Ascending aorta (tissue), 2 donors: ENCODE measurements around the gene FABP3. TPM values are rescaled to one million over a fixed set of nuclear protein-coding genes. Genes with fewer than 3 reads are reported as not detected.

ENCODE experiments used
- DNase-seq, 2 donors: peaks; one replicate each; pipeline ENCODE4 v3.0.0-alpha.2; 2019; ENCODE audit warnings: low spot score in 2 of 2
- H3K27ac ChIP-seq, 2 donors: fragments of 200-600 bp; sonication (generic); one replicate each; pipeline ENCODE4 v1.5.1; 2016 to 2017; ENCODE audit warnings: mild to moderate bottlenecking in 1 of 2
- H3K27me3 ChIP-seq: fragments of 200-600 bp; sonication (generic); one replicate; pipeline ENCODE4 v1.5.1; 2017
- H3K36me3 ChIP-seq, 2 donors: fragments of 200-600 bp; sonication (generic); one replicate each; pipeline ENCODE4 v1.5.1; 2016
- H3K4me1 ChIP-seq, 2 donors: fragments of 200-600 bp; sonication (generic); one replicate each; pipeline ENCODE4 v1.5.1; 2016 to 2017; ENCODE audit warnings: mild to moderate bottlenecking in 1 of 2
- H3K4me3 ChIP-seq, 2 donors: fragments of 200-600 bp; sonication (generic); one replicate each; pipeline ENCODE4 v1.5.1; 2016 to 2017; ENCODE audit warnings: mild to moderate bottlenecking in 1 of 2
- H3K9me3 ChIP-seq, 2 donors: fragments of 200-600 bp; sonication (generic); one replicate each; pipeline ENCODE4 v1.5.1; 2016
- intact Hi-C: fragments of 100-400 bp; cut with DNase I; formaldehyde crosslinking; loops from one replicate; pipeline ENCODE4 v1.15.1; 2023
- total RNA-seq: library from RNA; depleted of rRNA; stranded (reverse); fragments of >200 nt; gene quantifications from one replicate; pipeline ENCODE4 v1.1.0, GENCODE V29; 2016
- TF ChIP-seq, protein P1 (sequence below), 3 experiments: fragments of 200-600 bp in 2 of 3; fragments of 450-650 bp in 1 of 3; sonication (generic) in 2 of 3; IDR thresholded peaks; one replicate each; pipeline ENCODE4 v1.5.1; 2016 to 2019; ENCODE audit warnings: antibody characterized with exemption in 3 of 3, mild to moderate bottlenecking in 1 of 3, moderate library complexity in 1 of 3

Gene FABP3
- total RNA-seq, 1 donor from 2014 or later: 24.2 TPM

DNA sequence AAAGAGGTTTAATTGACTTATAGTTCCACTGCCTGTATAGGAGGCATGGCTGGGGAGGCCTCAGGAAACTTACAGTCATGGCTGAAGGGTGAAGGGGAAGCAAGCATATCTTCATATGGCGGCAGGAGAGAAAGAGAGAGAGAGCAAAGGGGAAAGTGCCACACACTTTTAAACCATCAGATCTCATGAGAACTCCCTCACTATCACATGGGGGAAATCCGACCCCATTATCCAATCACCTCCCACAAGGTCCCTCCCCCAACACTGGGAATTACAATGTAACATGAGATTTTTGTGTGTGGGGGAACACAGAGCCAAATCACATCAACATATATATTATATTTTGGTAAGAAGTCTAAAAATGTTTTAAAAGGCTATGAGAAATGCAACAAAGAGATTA lies 27.2 kb downstream of the FABP3 start:
- H3K4me1 ChIP-seq: no peaks in the 10 kb centered on the region
- no peak overlapping the region for H3K27ac ChIP-seq
- H3K36me3 ChIP-seq: peaks cover 21 to 38% of the 10 kb centered on the region in 2 donors
- H3K27me3 ChIP-seq: no peaks in the 10 kb centered on the region
- intact Hi-C loops: no loop called here
- no peaks in the 10 kb centered on the region for H3K9me3 ChIP-seq
- TF ChIP-seq, protein P1, sequence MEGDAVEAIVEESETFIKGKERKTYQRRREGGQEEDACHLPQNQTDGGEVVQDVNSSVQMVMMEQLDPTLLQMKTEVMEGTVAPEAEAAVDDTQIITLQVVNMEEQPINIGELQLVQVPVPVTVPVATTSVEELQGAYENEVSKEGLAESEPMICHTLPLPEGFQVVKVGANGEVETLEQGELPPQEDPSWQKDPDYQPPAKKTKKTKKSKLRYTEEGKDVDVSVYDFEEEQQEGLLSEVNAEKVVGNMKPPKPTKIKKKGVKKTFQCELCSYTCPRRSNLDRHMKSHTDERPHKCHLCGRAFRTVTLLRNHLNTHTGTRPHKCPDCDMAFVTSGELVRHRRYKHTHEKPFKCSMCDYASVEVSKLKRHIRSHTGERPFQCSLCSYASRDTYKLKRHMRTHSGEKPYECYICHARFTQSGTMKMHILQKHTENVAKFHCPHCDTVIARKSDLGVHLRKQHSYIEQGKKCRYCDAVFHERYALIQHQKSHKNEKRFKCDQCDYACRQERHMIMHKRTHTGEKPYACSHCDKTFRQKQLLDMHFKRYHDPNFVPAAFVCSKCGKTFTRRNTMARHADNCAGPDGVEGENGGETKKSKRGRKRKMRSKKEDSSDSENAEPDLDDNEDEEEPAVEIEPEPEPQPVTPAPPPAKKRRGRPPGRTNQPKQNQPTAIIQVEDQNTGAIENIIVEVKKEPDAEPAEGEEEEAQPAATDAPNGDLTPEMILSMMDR (IDR thresholded peaks at IDR 0.05): no peak
- no peak overlapping the region for H3K4me3 ChIP-seq
- DNase-seq: no peak

DNA sequence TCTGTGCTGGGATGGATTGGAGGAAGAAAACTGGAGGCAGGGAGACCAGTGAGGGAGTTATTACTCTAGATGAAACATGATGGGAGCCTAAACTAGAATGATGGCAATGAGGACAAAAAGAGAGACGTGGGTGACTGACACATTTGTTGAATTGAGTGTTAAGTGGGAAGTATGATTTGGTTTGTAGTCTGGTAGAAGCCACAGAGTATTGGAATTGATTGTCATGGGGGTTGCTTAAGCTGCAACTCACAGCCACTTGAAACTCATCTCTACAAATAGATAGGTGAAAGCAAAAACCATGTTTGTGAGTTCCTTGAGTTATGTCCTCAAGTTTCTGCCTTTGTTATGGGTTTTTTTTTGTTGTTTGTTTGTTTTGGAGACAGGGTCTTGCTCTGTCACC lies 28.4 kb downstream of the FABP3 start:
- Histone ChIP-seq H3K4me3 (no peak overlapping the region), H3K9me3 (no peaks in the 10 kb centered on the region), H3K4me1 (no peaks in the 10 kb centered on the region), H3K27me3 (no peaks in the 10 kb centered on the region), H3K36me3 (peaks cover 27 to 29% of the 10 kb centered on the region in 2 donors), H3K27ac (no peak overlapping the region)
- no peak for DNase-seq
- TF ChIP-seq, protein P1 (IDR thresholded peaks at IDR 0.05): no peak
- intact Hi-C loops: no loop called here

DNA sequence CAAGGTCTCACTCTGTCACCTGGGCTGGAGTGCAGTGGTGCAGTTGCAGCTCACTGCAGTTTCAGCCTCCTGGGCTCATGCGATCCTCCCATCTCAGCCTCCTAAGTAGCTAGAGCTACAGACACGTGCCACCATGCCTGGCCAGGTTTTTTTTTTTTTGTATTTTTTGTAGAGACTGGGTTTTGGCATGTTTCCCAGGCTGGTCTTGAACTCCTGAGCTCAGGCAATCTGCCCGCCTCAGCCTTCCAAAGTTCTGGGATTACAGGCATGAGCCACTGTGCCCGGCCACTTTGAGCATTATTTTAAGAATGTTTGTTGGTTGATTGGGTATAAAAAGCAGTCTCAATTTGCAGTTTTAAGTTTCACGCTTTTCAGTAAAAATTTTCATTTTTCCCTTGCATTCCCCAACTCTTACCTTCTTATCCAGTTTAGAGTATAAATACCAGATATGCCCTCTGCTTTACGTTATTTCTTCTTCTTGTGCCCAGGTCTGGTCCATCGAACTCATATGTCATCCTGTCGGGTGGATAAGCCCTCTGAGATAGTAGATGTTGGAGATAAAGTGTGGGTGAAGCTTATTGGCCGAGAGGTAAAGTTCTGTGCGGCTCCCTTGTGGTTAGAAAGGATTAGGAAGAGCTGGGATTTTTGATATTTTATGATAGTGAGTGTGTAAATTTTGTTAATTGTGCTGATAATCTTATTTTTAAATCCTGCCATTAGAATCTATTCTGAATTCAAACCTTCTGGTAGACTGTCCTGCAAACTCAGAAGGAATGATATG lies 36.0 kb downstream of the FABP3 start:
- H3K4me1 ChIP-seq: no peaks in the 10 kb centered on the region
- H3K9me3 ChIP-seq: no peaks in the 10 kb centered on the region
- DNase-seq: no peak
- no peak overlapping the region for H3K4me3 ChIP-seq
- H3K27me3 ChIP-seq: no peaks in the 10 kb centered on the region
- peaks cover 12 to 15% of the 10 kb centered on the region in 2 donors for H3K36me3 ChIP-seq
- TF ChIP-seq, protein P1 (IDR thresholded peaks at IDR 0.05): no peak
- H3K27ac ChIP-seq: no peak overlapping the region
- intact Hi-C loops: no loop called here

DNA sequence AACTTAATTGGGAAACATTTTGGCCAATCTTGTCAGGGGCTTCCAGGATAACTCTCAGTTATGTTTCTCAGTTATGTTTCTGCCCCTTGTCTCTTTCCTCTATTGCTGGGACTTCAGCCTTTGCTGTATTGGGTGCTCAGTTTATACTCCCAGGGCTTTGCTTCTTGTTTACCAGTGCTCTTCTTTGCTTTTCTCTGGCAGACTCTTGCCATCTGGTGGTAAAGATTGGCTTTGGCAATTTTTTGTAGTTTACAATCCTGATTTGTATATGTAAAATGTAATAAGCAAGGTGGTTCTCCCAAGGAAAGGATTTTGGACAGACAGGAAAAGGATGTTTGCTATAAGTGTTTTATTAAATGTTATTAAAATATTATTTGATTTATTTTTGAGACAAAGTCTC lies 37.9 kb downstream of the FABP3 start:
- DNase-seq: no peak
- Histone ChIP-seq H3K9me3 (no peaks in the 10 kb centered on the region), H3K36me3 (peaks cover 15% of the 10 kb centered on the region in 2 donors), H3K4me1 (no peaks in the 10 kb centered on the region), H3K4me3 (no peak overlapping the region), H3K27ac (no peak overlapping the region), H3K27me3 (no peaks in the 10 kb centered on the region)
- TF ChIP-seq, protein P1 (IDR thresholded peaks at IDR 0.05): peak in 2 of 3 experiments; percentile 22 to 39
- intact Hi-C loops: no loop called here

DNA sequence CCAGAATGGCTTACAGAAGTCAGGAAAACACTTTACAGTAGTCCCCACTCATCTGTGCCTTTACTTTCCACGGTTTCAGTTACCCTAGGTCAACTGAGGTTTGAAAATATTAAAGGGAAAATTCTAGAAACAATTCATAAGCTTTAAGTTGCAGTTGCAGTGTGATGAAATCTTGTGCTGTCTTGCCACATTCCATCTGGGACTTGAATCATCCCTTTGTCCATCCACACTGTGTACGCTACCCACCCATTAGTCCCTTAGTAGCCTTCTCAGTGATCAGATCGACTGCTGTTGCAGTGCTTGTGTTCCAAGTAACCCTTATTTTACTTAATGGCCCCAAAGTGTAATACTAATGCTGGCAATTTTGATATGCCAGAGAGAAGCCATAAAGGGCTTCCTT lies 45.5 kb downstream of the FABP3 start:
- no peaks in the 10 kb centered on the region for H3K27me3 ChIP-seq
- intact Hi-C loops: no loop called here
- no peak for DNase-seq
- no peaks in the 10 kb centered on the region for H3K4me1 ChIP-seq
- H3K9me3 ChIP-seq: no peaks in the 10 kb centered on the region
- no peak overlapping the region for H3K4me3 ChIP-seq
- no peak overlapping the region for H3K27ac ChIP-seq
- peaks cover 10 to 13% of the 10 kb centered on the region in 2 donors for H3K36me3 ChIP-seq
- TF ChIP-seq, protein P1 (IDR thresholded peaks at IDR 0.05): no peak
